Measurements from ENCODE around the gene MTHFR.

- no peak for TF ChIP-seq TAF1 (IDR thresholded peaks at IDR 0.05; ENCODE audit: borderline replicate concordance, low read depth, low read length)
- no peak for TF ChIP-seq NFIC (IDR thresholded peaks at IDR 0.05; ENCODE audit: borderline replicate concordance)
- no peak for TF ChIP-seq CTCF (IDR thresholded peaks at IDR 0.05)
- TF ChIP-seq REST (IDR thresholded peaks at IDR 0.05; ENCODE audit: low read depth, low read length): no peak
- no peak for TF ChIP-seq EZH2phosphoT487 (IDR thresholded peaks at IDR 0.05; ENCODE audit: borderline replicate concordance, low read depth)
- TF ChIP-seq GABPA (IDR thresholded peaks at IDR 0.05; ENCODE audit: low read depth): no peak
- no peak for TF ChIP-seq PBX3 (IDR thresholded peaks at IDR 0.05)
- TF ChIP-seq SIN3A (IDR thresholded peaks at IDR 0.05; ENCODE audit: borderline replicate concordance, low read depth, low read length): no peak
These were observed 33.3 kb downstream of the MTHFR start for GRCh38 chr1:11772458-11772857.

All from SK-N-SH (cell line).